Amniotic epithelial cell (primary cell): ENCODE measurements around the gene ITIH5.

Experiments
- DNase-seq: peaks from one replicate; pipeline ENCODE4 v3.0.0-alpha.2; 2010; ENCODE audit warnings: low read depth

The ITIH5 gene

GRCh38 chr10:7518693-7519092, 148.1 kb downstream of the ITIH5 start:
- DNase-seq: no peak

GRCh38 chr10:7515439-7515838, 151.3 kb downstream of the ITIH5 start:
- DNase-seq: no peak

GRCh38 chr10:7513936-7514335, 152.8 kb downstream of the ITIH5 start:
- no peak for DNase-seq

GRCh38 chr10:7513455-7513854, 153.3 kb downstream of the ITIH5 start:
- no peak for DNase-seq

GRCh38 chr10:7512487-7512886, 154.3 kb downstream of the ITIH5 start:
- DNase-seq: no peak

GRCh38 chr10:7511612-7512011, 155.2 kb downstream of the ITIH5 start:
- no peak for DNase-seq
